ENCODE data around the gene ATP13A4.

Gene ATP13A4

GRCh38 chr3:193491026-193491425, 63.7 kb downstream of the ATP13A4 start:
- H4K20me1 ChIP-seq (ENCODE audit: control insufficient read depth, insufficient read depth, low read depth, low read length): no peaks in the 10 kb centered on the region
- no peaks in the 10 kb centered on the region for H3K79me2 ChIP-seq (ENCODE audit: control insufficient read depth, low read length)
- TF ChIP-seq CTCF (IDR thresholded peaks at IDR 0.05; ENCODE audit: low read depth, low read length, poor library complexity, severe bottlenecking) (no peak), EZH2phosphoT487 (IDR thresholded peaks at IDR 0.05; ENCODE audit: borderline replicate concordance, low read length) (no peak)
- H3K36me3 ChIP-seq (ENCODE audit: control insufficient read depth, low read length): no peaks in the 10 kb centered on the region
- H3K4me1 ChIP-seq (ENCODE audit: control insufficient read depth, low read length): no peaks in the 10 kb centered on the region
- H3K27me3 ChIP-seq (ENCODE audit: control insufficient read depth, low read length): no peaks in the 10 kb centered on the region
- no peak overlapping the region for H3K27ac ChIP-seq (ENCODE audit: low read depth, low read length)
- no peaks in the 10 kb centered on the region; the same call in 1 of the 2 replicates for H3K9me2 ChIP-seq (replicated peaks; ENCODE audit: control insufficient read depth, low read length)
- no peak overlapping the region for H3K4me2 ChIP-seq (ENCODE audit: low read length)
- no peaks in the 10 kb centered on the region for H3K9me3 ChIP-seq (ENCODE audit: control insufficient read depth, insufficient read depth, low read length)
- H3F3A ChIP-seq (ENCODE audit: control insufficient read depth, insufficient read depth): no peaks in the 10 kb centered on the region
- H3K4me3 ChIP-seq (ENCODE audit: low read length): no peak overlapping the region

GRCh38 chr3:193490580-193490979, 64.1 kb downstream of the ATP13A4 start:
- Histone ChIP-seq H3F3A (ENCODE audit: control insufficient read depth, insufficient read depth) (no peaks in the 10 kb centered on the region), H3K9me2 (replicated peaks; ENCODE audit: control insufficient read depth, low read length) (no peaks in the 10 kb centered on the region; the same call in 1 of the 2 replicates), H3K4me1 (ENCODE audit: control insufficient read depth, low read length) (no peaks in the 10 kb centered on the region), H3K9me3 (ENCODE audit: control insufficient read depth, insufficient read depth, low read length) (no peaks in the 10 kb centered on the region), H3K79me2 (ENCODE audit: control insufficient read depth, low read length) (no peaks in the 10 kb centered on the region), H3K27me3 (ENCODE audit: control insufficient read depth, low read length) (no peaks in the 10 kb centered on the region), H4K20me1 (ENCODE audit: control insufficient read depth, insufficient read depth, low read depth, low read length) (no peaks in the 10 kb centered on the region), H3K27ac (ENCODE audit: low read depth, low read length) (no peak overlapping the region), H3K36me3 (ENCODE audit: control insufficient read depth, low read length) (no peaks in the 10 kb centered on the region), H3K4me2 (ENCODE audit: low read length) (no peak overlapping the region), H3K4me3 (ENCODE audit: low read length) (no peak overlapping the region)
- TF ChIP-seq CTCF (IDR thresholded peaks at IDR 0.05; ENCODE audit: low read depth, low read length, poor library complexity, severe bottlenecking) (no peak), EZH2phosphoT487 (IDR thresholded peaks at IDR 0.05; ENCODE audit: borderline replicate concordance, low read length) (no peak)

GRCh38 chr3:193489949-193490348, 64.7 kb downstream of the ATP13A4 start:
- no peak overlapping the region for H3K4me3 ChIP-seq (ENCODE audit: low read length)
- H3K4me1 ChIP-seq (ENCODE audit: control insufficient read depth, low read length): no peaks in the 10 kb centered on the region
- H3K9me2 ChIP-seq (replicated peaks; ENCODE audit: control insufficient read depth, low read length): no peaks in the 10 kb centered on the region; the same call in 1 of the 2 replicates
- H3K79me2 ChIP-seq (ENCODE audit: control insufficient read depth, low read length): no peaks in the 10 kb centered on the region
- H3K27me3 ChIP-seq (ENCODE audit: control insufficient read depth, low read length): no peaks in the 10 kb centered on the region
- no peak overlapping the region for H3K27ac ChIP-seq (ENCODE audit: low read depth, low read length)
- H3K4me2 ChIP-seq (ENCODE audit: low read length): no peak overlapping the region
- H3F3A ChIP-seq (ENCODE audit: control insufficient read depth, insufficient read depth): no peaks in the 10 kb centered on the region
- no peak for TF ChIP-seq CTCF (IDR thresholded peaks at IDR 0.05; ENCODE audit: low read depth, low read length, poor library complexity, severe bottlenecking)
- no peak for TF ChIP-seq EZH2phosphoT487 (IDR thresholded peaks at IDR 0.05; ENCODE audit: borderline replicate concordance, low read length)
- H3K36me3 ChIP-seq (ENCODE audit: control insufficient read depth, low read length): no peaks in the 10 kb centered on the region
- H4K20me1 ChIP-seq (ENCODE audit: control insufficient read depth, insufficient read depth, low read depth, low read length): no peaks in the 10 kb centered on the region
- H3K9me3 ChIP-seq (ENCODE audit: control insufficient read depth, insufficient read depth, low read length): no peaks in the 10 kb centered on the region
